Measurements from ENCODE around the gene PLXNC1. TPM values are rescaled to one million over a fixed set of nuclear protein-coding genes. Genes with fewer than 3 reads are reported as not detected.

The PLXNC1 gene
- total and polyA plus RNA-seq, 9 of the 15 experiments (the other 6 are each of a cell fraction or from before 2014, with no cell fraction given): 0.08 to 0.87 (median 0.28) TPM

DNA sequence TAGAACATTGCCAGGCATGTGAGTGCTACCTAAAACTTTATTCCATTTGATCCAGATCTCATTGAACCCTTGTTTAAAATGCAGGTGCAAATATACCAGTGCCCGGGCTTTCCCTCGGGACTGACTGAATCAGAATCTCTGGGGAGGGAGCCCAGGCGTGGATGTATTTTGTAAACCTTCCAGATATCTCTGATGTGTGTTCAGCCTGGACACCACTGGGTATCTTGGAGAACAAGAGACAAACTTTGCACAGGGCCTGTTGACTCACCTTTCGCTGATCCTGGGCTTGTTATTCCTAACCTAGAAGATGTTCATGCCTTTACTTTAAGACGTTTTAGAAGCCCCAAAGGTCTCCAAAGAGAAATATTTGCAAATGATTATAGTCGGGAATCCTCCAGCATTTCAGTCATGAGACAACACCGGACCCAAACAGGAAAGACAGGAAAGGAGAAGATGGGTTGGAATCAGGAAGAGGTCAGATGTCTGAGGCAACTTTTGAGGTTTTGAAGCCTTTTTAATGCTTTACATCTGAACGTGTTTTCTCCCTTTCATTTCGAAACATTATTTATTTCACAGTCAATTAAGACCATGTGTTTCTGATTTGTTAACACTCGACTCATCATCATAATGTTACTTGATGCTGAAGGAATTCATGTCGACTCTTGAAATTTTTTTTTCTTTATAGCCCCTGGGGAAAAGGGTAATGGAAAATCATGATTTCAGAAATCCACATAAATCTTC is 118.6 kb downstream of the PLXNC1 start (continued):
- TF ChIP-seq CCNT2 (IDR thresholded peaks at IDR 0.05; ENCODE audit: borderline replicate concordance, extremely low read depth, insufficient read length, low read depth, low read length) (no peak), TEAD1 (CRISPR knock-in tag; IDR thresholded peaks at IDR 0.05) (no peak), KDM4B (IDR thresholded peaks at IDR 0.05; ENCODE audit: borderline replicate concordance in 2 of 2, low read depth in 1 of 2) (no peak)

DNA sequence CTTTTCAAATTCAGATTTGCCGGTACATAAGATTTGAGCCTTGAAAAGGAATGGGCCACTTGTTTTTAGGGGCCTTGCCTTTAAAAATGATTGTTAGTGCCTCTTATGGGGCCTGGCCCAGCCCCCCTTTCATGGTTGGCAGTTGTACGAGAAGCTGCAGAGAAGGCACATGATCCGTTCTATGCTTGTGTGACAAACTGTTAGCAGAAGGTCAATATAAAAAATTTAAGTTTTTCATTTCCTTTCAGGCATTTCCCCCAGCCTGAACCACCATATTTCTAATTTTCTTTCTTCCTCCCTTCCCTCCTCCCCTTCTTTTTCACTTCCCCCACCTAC is 119.1 kb downstream of the PLXNC1 start:
- in situ Hi-C loops (cut with MboI) (no loop called here), intact Hi-C loops (cut with micrococcal nuclease) (no loop called here)
- Histone ChIP-seq H3K4me3 (no peak overlapping the region), H3K9ac (ENCODE audit: insufficient read depth in 1 of 2, low read depth in 2 of 2, low read length in 2 of 2) (no peak overlapping the region), H3K9me1 (ENCODE audit: control insufficient read depth, insufficient read depth, low read length) (no peaks in the 10 kb centered on the region), H4K20me1 (replicated peaks; ENCODE audit: control insufficient read depth, insufficient read depth, low read length) (no peaks in the 10 kb centered on the region), H2AFZ (ENCODE audit: low read depth, low read length) (no peak overlapping the region), H3K27ac (ENCODE audit: extremely low read depth, low read depth, low read length) (no peak overlapping the region), H3K36me3 (ENCODE audit: control insufficient read depth, insufficient read depth, low read length) (no peaks in the 10 kb centered on the region), H3K4me1 (replicated peaks in 1 of 2; ENCODE audit: control insufficient read depth in 2 of 2, insufficient read depth in 2 of 2, low read length in 2 of 2) (peaks cover 6 to 10% of the 10 kb centered on the region in 2 experiments; a peak in 4 of 5 replicates), H3K27me3 (ENCODE audit: control insufficient read depth in 2 of 2, insufficient read depth in 2 of 2, low read length in 2 of 2) (peaks cover 33 to 48% of the 10 kb centered on the region in 2 experiments), H3K9me3 (replicated peaks; ENCODE audit: control insufficient read depth, insufficient read depth, low read depth, low read length) (no peaks in the 10 kb centered on the region), H3K79me2 (ENCODE audit: control insufficient read depth, insufficient read depth, low read length) (no peaks in the 10 kb centered on the region), H3K4me2 (ENCODE audit: insufficient read depth, low read length) (no peak overlapping the region)
- ChIA-PET CTCF (ENCODE audit: low intra/inter-chr PET ratio) (no interaction called here), POLR2A (no interaction called here)
- no peak for TF ChIP-seq BACH1 (tag; IDR thresholded peaks at IDR 0.05)
- TF ChIP-seq ZNF165 (CRISPR knock-in tag; IDR thresholded peaks at IDR 0.05; ENCODE audit: borderline replicate concordance): no peak
- TF ChIP-seq, protein P1, sequence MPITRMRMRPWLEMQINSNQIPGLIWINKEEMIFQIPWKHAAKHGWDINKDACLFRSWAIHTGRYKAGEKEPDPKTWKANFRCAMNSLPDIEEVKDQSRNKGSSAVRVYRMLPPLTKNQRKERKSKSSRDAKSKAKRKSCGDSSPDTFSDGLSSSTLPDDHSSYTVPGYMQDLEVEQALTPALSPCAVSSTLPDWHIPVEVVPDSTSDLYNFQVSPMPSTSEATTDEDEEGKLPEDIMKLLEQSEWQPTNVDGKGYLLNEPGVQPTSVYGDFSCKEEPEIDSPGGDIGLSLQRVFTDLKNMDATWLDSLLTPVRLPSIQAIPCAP (CRISPR knock-in tag; IDR thresholded peaks at IDR 0.05; ENCODE audit: borderline replicate concordance): no peak
- TF ChIP-seq POLR2G (IDR thresholded peaks at IDR 0.05; ENCODE audit: low read depth, low read length): no peak
- no peak for TF ChIP-seq ARID1B (IDR thresholded peaks at IDR 0.05)
- 10% methylated on average over 3 of the region's 3 CpGs for WGBS (ENCODE audit: insufficient coverage, low coverage, missing lambda C conversion rate)
- ATAC-seq: no peak
- FAIRE-seq: no peak
- no peak for DNase-seq (ENCODE audit: extremely low read depth in 1 of 4, low spot score in 3 of 4)
- no TSS peak for BruUV-seq (replicated peaks)

All from K562 (cell line).